Measurements from ENCODE around the gene SPDYE17.
"Not testable (repeated sequence)": the region's sequence is repeated elsewhere in the genome, so short reads cannot be mapped to it uniquely, and the experiment has no call there.

DNA sequence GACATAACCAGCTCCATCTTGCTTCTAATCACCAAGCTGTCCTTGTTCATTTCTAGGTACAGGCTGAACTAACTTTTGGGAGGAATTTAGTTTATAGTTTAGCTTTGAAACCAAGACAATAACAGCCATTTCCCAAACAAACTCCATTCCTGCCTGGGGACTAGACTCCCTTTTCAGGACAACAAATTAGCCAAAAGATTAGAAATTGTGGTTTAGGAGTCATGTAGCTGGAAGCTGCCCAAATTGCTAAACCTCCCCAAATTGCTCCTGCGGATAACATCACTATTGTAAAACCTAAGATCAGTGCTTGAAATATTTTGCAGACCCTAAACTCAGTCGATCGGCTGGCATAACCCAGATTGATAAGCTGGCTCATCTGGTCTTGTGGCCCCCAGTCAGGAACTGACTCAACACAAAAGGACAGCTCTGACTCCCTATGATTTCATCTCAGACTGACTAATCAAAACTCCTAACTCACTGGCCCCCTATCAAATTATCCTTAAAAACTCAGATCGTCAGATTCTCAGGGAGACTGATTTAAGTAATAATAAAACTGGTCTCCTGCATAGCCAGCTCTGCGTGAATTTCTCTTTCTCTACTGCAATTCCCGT, 42.7 kb upstream of the SPDYE17 start:
- TF ChIP-seq ZBTB21 (tag by site-specific recombination; IDR thresholded peaks at IDR 0.05); TCF7L2 (IDR thresholded peaks at IDR 0.05; ENCODE audit: borderline replicate concordance, low read depth, low read length): not testable (repeated sequence)
